ENCODE results near the gene MAPRE3. TPM values are rescaled to one million over a fixed set of nuclear protein-coding genes. Genes with fewer than 3 reads are reported as not detected.

MAPRE3 gene
- total RNA-seq, 4 donors from 2014 or later = 11.5 to 24.2 (median 12.3) TPM

DNA sequence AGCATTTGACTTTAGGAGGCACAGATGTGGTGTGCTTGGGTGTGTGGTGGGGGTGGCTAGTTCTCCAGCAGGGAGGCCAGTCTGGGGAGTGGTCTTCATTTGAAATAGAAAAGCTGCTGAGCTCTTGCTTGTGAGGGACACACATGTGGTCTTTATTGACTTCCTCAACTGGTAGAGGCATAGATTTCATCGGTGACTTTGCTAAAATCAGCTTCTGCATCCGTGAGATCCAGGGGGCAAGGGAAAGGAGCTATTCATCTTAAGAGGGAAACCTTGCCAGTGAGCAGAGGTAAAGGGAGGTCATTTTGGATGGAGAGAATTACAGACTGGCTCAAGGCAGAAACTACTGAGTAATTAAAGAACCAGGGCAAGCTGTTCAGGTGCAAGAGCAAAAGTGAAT, 4.7 kb downstream of the MAPRE3 start:
- TF ChIP-seq, protein P1, sequence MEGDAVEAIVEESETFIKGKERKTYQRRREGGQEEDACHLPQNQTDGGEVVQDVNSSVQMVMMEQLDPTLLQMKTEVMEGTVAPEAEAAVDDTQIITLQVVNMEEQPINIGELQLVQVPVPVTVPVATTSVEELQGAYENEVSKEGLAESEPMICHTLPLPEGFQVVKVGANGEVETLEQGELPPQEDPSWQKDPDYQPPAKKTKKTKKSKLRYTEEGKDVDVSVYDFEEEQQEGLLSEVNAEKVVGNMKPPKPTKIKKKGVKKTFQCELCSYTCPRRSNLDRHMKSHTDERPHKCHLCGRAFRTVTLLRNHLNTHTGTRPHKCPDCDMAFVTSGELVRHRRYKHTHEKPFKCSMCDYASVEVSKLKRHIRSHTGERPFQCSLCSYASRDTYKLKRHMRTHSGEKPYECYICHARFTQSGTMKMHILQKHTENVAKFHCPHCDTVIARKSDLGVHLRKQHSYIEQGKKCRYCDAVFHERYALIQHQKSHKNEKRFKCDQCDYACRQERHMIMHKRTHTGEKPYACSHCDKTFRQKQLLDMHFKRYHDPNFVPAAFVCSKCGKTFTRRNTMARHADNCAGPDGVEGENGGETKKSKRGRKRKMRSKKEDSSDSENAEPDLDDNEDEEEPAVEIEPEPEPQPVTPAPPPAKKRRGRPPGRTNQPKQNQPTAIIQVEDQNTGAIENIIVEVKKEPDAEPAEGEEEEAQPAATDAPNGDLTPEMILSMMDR (IDR thresholded peaks at IDR 0.05) = no peak
- DNase-seq (ENCODE audit: low spot score) = no peak
- no peak for ATAC-seq (ENCODE audit: low FRiP score)

DNA sequence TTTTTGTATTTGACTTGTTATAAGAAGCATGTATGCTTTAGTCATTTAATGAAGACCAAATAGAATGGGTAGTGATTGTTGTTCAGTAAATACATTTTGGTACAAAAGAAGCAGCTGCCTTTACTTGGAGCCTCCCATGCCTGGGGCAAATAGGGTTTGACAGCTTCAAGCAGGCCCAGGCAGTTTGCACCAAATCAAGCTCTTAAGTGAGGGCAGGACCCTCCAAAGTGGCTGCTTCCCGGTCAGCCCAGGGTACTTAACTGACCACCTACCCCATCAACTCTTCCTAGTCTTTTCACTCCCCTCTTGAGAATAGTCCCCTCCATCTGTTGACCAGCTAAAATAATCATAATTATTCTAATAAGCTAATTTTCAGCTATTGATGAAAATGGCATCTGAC, 5.2 kb downstream of the MAPRE3 start:
- TF ChIP-seq, protein P1 (IDR thresholded peaks at IDR 0.05) = no peak
- DNase-seq (ENCODE audit: low spot score) (no peak), ATAC-seq (ENCODE audit: low FRiP score) (no peak)

DNA sequence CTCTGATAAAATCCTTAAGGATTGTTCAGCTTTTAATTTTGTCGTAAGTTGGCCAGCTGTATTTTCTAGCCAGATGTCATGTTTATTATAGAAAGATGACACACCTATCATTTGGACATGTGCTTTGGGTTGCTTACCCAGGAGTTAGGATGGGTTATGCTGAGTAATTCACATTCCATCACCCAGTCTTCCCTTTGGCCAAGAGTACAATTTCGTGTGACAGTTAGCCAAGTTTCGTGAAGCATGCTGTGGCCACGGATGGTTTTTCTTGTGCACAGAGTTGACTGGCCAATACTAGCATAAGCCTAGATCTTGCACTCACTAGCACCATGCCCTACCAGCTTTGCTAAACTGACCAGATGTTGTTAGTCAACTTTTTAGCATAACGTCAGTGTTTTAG, 5.8 kb downstream of the MAPRE3 start:
- ATAC-seq (ENCODE audit: low FRiP score) = no peak
- TF ChIP-seq, protein P1 (IDR thresholded peaks at IDR 0.05) = no peak
- DNase-seq (ENCODE audit: low spot score) = no peak

DNA sequence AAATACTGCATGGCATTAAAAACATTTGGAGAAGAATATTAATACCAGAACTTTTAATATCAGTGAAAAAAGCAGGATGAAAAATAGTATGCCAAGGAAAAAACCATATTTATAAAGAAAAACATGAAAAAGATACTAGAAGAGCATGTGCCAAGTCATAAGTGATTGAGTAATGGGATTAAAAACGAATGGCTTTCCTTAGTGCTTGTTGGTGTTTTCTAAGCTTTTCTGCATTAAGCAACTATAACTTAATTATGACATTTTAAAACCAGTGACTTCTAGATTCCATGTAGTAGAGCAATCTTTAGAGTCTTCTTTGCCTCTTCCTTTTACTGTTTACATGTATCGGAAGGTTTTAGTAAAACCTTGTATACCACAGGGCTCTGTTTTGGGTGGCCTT, 6.6 kb downstream of the MAPRE3 start:
- DNase-seq (ENCODE audit: low spot score) (no peak), ATAC-seq (ENCODE audit: low FRiP score) (no peak)
- TF ChIP-seq, protein P1 (IDR thresholded peaks at IDR 0.05) = no peak

DNA sequence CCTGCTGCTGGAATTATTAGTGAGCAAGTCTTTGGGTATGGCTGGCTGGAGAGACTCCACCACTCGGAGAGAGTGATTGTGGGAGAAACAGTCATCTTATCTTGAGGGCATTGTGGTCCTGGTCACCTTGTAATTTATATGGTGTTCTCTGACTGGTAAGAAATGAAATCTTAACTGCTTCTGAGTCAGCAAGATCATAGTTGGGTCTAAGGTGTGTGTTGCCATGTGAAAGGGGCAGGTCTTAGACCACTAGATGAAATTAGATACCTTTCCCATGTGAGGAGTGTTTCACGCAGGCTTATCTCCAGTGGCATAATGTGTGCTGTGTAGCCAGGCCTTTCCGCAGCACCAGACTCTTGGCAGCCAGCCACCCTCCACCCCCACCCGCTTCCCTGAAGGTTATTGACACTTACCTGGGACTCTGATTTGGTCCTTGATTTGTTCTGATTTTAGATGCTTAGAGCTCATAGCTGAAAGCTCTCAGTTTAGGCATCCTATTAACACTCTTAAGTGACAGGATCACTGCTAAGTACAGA, 7.7 kb downstream of the MAPRE3 start:
- ATAC-seq (ENCODE audit: low FRiP score) (no peak), DNase-seq (ENCODE audit: low spot score) (no peak)
- TF ChIP-seq, protein P1 (IDR thresholded peaks at IDR 0.05) = no peak

DNA sequence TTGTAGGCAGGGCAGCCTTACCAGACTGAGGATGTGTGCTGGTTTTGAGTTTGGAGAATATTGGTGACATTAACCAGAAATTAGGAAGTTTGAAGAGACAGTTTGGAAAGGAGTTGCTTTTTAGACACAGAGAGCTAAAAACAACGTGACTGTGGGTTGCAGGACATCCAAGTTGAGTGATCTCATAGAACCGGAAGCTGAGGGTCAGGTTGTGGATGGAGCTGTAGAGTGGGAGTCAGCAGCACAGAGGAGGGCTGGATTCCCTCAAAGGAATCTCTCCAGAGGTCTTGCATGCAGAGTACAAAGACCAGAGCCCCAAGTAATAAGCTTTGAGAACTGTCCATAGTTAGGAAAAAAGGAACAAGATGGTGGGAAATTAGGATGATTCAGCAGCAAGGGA, 9.3 kb downstream of the MAPRE3 start:
- TF ChIP-seq, protein P1 (IDR thresholded peaks at IDR 0.05) = no peak
- DNase-seq (ENCODE audit: low spot score) (no peak), ATAC-seq (ENCODE audit: low FRiP score) (no peak)

DNA sequence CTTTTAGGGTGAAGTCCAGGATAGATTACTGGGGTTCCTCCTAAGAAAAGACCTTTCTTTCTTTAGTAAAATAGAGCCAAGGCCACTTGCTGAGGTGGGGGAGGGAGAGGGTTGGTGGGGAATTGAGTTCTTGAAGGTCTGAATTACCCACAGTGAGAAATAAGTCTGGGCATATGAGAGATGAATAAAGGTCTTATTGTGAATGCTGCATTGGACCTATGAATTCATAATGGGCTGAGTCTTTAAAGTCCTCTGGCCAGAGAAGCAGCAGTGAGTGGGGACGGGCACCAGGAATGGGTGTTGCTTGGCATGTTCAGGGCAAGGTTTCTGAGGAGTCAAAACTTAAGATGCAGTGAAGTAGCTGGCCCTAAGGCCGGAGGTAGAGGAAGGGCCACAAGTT, 10.5 kb downstream of the MAPRE3 start:
- no peak for ATAC-seq (ENCODE audit: low FRiP score)

More for the DNA sequence above, 10.5 kb downstream of the MAPRE3 start:
- TF ChIP-seq, protein P1 (IDR thresholded peaks at IDR 0.05) = no peak
- DNase-seq (ENCODE audit: low spot score) = no peak

Data from omental fat pad (tissue), 4 donors.